GM18867 (cell line): ENCODE measurements around the gene UTRN.

Experiments used
- ATAC-seq: cut with Tn5 transposase; IDR thresholded peaks from one replicate; pipeline ENCODE4 v1.9.1; 2021; ENCODE audit warnings: mild to moderate bottlenecking, moderate library complexity; ENCODE audit not compliant: unreplicated experiment

UTRN gene

DNA sequence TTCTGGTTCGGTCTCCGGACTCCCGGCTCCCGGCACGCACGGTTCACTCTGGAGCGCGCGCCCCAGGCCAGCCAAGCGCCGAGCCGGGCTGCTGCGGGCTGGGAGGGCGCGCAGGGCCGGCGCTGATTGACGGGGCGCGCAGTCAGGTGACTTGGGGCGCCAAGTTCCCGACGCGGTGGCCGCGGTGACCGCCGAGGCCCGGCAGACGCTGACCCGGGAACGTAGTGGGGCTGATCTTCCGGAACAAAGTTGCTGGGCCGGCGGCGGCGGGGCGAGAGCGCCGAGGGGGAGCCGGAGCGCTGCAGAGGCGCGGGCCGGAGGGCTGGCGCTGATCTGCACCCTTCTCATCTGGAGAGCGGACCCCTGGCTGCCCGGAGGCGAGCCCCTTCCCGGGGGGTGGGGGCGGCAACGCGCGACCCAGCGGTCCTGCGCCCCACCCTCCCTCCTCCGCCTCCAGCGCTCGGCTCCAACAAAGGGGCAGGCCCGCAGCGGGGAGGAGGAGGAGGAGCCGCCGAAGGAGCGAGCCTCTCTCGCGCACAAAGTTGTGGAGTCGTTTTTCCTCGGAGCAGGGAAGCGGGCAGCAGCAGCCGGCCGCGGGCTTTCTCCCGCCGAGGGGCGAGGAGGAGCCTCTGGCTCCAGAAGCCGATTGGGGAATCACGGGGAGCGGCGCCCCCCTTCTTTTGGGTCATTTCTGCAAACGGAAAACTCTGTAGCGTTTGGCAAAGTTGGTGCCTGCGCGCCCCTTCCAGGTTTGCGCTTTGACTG is at the start of gene UTRN:
Gene UTRN, plus strand, starts transcription at position 553 of the 765 bp plus-strand sequence. CDS start 6,494 bp downstream, outside the sequence.
- peak; percentile 66 for ATAC-seq

DNA sequence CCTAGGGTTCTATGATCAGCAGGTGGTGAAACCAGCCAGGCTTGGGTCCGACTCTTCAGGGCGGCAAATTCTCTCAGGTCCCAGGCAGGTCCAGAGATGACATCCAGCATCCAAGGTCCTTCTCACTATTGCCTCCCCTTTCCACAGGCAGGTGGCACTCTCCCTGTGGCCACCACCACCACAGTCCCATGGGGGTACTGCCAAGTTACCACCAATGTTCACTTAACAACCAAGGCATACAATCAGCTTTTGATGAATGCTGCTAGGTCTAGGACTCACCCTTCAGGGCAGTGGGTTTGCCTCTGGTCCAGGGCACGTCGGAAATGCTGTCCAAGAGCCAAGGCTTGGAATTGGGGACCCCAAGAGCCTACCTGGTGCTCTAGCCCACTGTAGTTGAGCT is 40.4 kb upstream of the UTRN start:
- no peak for ATAC-seq

- ATAC-seq, result no peak
These were observed 38.1 kb upstream of the UTRN start for GRCh38 chr6:144246988-144247387.

DNA sequence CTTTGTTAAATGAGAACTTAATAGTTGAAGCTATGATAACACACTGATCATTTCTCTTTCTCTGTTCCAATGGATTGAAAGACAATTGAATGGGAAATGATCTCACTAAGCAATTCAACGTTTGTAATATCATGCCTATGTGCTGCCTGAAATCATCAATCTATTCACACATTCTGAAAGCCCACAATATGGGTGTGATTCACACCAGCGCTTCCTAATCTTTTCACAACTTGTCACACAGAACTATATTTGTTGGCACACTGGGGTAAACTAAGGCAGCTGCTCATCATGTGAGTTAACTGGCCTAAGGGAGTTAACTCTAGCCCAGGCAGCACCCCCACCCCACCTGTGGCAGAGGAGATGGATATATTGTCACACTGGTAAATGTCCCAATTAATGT is 37.1 kb upstream of the UTRN start:
- no peak for ATAC-seq

DNA sequence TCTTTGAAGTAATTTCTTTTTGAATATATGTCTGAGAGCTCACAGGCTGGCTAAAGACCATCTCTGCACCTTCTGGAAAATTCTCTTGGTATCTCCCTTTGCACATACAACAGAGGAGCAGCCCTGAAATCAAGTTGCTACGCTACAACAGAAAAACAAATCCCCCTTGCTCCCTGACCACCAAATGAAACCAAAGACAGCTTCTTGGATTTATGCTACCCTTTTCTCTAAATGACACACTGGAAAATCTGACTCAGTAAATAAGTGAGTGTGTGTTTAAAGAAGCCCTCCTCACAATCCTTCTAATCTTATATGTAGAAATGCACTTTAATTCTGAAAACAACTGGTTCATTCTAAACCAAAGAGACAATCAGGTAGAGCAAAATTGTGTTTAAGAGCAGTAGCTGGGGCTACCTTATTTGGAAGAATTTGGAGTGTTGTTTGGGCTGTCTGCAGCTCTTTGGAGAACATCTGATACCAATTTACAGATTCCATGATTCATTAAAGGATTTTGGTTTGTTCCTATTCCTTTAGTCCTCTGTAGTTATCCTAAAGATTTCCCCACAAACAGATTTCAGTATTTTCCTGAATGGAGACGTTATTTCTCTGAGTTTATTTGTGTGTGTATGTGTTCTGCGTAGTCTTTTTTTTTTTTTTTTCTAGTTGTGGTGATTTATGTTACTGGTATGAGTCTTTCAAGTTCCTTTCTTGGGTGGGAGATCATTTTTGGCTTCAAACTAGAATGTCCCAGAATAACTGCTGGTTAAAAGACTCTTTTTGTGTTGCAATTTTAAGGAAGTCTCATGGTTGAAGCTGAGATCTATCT is 36.4 kb upstream of the UTRN start:
- no peak for ATAC-seq

DNA sequence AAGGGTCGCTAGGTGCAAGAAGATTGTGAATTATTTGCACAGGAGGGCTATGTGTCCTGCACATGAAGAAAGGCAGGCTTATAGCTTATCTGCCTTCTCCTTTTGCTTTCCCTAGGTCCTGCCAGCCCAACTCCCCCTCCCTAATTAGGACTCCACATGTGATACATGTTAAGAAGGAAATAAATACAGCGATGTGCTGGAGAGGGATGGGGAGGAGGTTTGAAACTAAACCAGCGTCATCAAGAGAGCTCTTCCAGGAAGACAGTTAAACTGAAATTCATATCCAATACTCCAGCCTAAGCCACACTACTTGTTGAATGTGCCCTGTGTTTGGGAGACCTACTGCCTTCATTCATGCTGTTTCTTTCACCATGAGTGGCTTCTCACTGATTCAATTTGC is 34.9 kb upstream of the UTRN start:
- no peak for ATAC-seq

- ATAC-seq, result no peak
These were observed 32.9 kb upstream of the UTRN start for GRCh38 chr6:144252259-144252658.

- ATAC-seq, result no peak
These were observed 25.1 kb upstream of the UTRN start for GRCh38 chr6:144259986-144260385.

DNA sequence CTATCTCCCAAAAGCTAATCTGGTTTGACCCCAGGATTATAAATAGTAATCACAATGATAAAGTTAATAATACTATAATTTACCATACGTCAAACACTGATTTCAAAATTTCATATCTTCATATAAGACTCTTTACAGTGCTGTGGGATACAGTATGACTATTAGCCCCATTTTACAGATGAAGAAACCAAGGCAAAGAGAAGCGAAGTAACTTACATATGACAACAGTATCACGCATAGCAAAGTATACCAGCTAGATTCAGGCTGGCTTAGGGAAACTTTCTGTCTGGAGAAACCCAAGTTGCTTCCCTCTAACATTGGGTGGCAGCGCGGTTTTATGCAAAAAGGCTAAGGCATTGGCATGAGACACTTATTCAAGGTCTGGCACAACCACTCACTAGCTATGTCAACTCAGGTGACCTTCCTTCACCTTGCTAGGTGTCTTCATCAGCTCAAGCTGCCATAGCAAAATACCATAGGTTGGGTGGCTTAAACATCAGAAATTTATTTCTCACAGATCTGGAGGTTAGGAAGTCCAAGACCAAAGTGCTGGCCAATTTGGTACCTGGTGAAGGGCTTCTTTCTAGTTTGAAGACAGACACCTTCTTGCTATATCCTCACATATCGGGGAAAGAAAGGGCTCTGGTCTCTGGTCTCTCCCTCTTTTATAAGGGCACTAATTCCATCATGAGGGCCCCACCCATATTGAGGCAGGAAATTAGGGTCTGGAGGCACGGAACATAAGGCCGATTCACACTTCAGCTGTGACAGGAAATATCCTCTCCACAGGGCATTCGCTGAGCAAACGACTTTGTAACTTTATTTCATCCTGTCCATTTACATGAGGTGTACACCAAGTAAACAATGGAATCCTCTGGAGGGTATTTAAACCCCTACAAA is 22.4 kb upstream of the UTRN start:
- ATAC-seq, result no peak

DNA sequence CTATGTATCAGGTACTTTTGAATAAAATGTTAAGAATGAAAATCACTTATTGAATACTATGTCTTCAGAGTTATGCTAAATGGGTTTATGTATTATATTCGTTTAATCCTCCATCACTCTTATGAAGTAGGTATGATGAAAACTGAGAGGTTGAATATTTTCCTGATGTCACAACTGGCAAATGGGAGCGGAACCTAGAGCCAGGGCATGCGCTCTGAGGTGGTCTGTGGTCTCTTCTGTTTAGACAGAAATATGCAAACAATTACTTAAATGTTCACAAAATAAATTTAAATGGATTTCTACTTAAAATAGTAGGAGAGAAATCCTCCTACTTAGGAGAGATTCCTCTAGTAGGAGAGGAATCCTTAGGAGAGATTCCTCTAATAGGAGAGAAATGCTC is 21.3 kb upstream of the UTRN start:
- no peak for ATAC-seq

DNA sequence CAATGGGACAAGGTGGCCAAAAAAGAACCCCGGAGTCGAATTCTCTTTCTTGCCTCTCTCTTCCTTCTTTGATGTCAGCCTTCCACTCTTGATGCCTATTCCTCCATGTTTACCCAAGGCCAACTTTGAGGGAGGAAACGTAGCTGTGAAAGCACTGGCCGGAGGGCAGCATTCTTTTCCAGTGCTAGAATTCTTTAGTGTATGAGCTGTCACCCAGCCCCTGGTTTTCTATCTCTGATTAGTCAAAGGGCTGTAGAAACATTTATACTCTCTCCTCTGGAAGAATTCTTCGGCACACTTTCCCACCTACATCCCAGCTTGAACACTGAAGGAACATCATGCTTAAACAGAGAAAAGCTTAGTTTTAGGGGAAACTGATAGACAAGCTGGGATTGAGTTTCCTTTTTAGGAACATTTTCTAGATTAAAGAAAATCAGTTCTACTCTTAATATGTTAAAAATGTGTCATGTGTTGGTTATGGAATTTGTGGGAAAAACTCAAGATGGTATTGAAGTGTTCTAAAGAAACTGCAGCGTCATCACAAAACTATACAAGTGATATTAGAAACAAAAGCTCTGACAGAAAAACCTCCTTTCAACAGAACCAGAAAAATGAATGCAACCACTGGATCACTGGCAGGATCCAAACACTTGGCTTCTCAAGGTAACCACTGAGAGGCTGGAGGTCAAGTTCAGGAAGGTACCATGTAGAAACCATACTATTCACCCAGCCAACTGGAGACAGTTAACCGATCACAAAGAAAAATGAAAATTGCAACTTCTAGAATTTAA is 20.7 kb upstream of the UTRN start:
- ATAC-seq, result no peak

DNA sequence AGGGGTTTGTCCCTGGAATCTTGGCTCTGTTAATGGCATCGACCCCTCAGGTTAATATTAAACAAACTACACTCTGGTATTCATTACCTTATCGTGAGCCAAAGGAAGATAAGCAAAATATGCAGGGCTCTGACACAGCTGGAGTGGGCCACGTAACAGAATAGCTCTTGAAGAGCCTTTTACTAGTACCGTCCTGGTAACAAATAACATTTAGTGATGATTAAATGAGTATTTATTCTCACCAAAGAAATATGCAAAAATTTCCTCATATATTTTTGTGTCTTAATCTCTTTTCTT is 20.1 kb upstream of the UTRN start:
- ATAC-seq, result no peak

- ATAC-seq, result peak; percentile 67
These were observed 19.7 kb upstream of the UTRN start for GRCh38 chr6:144265390-144265789.

GRCh38 chr6:144266091-144266649 is 19.0 kb upstream of the UTRN start:
- ATAC-seq, result no peak

GRCh38 chr6:144268794-144269349 is 16.3 kb upstream of the UTRN start:
- ATAC-seq, result no peak

DNA sequence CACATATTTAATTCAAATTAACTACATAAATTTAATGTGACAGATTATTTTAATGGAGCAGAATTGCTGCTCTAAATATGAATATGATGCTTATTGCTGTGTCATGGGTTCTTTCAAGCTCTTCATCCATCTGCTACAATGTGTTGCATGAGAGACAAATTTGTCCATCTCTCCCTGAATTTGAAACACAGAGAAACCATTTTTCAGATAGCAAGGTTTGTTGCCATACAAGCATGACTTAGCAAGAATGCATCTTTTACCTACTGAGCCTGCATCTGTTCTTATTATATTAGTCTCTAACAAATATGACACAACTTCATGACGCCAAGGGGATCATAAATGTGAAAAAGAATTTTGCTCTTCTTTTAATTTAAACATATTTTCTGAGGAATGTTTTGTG is 8.0 kb upstream of the UTRN start:
- no peak for ATAC-seq

- ATAC-seq, result no peak
These were observed 7.4 kb upstream of the UTRN start for GRCh38 chr6:144277605-144278227.

DNA sequence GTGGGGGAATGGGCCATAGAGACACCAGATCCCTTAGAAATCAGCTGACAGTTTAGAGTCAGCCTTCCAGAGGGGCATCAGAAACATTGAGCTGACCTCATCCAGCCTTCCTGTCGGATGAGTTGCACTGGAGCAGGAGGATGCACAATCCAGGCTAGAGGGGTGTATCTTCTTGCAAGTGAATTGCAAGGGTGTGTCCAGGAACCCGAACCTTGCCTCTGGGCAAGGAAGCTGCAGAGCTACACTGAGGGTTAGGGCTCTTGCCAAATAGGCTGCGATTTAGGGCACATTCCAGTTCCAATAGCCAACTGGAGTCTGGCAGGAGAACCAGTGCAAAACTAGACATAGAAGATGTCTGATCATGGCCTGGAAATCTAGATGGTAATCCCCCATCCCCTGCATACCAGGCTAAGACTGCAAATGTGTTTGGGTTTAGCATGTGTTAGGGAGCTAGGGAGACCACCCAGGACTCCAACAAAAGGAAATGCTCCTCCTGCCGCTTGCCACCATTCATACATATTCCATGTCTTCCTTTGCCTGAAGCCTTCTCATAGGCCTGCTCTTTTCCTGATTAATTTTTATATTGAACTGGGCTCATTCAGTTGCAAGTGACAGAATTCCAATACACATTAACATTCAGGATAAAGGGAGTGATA is 6.3 kb upstream of the UTRN start:
- ATAC-seq, result no peak
